HG02798 (cell line): ENCODE data around the gene CXCR5.
"Not testable (repeated sequence)": the region's sequence is repeated elsewhere in the genome, so short reads cannot be mapped to it uniquely, and the experiment has no call there.

Source experiments
- ATAC-seq: cut with Tn5 transposase; IDR thresholded peaks from one replicate; pipeline ENCODE4 v1.9.1; 2021; ENCODE audit warnings: mild to moderate bottlenecking; ENCODE audit not compliant: unreplicated experiment, poor library complexity

Gene CXCR5

DNA sequence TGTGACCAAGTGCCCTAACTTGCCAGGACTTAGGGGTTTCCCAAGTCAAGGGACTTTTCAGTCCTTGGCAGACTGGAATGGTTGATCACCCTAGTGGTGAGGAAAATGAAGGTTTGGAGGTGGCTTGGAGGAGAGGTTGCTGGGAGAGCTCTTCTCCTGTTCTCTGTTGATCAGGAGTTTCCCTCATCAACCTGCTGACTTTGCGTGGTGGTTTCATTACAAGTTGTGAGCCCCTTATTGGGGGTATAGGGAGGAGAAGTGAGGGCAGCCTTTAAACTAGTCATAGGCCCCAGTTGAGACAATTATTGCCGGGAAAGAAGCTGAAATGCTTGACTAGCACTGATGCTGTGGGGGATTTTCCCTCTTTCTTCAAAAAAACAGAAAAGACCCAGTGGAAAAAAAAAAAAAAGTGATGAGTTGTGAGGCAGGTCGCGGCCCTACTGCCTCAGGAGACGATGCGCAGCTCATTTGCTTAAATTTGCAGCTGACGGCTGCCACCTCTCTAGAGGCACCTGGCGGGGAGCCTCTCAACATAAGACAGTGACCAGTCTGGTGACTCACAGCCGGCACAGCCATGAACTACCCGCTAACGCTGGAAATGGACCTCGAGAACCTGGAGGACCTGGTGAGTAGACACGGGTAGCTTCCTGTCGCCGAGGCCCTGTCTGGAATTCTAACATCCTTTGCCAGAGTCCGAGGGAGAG, at the start of gene CXCR5:
Gene CXCR5 (plus strand): TSS at position 525 of the 704 bp plus-strand sequence. CDS start 50 bp downstream, at position 575.
- ATAC-seq, result peak; percentile 77

DNA sequence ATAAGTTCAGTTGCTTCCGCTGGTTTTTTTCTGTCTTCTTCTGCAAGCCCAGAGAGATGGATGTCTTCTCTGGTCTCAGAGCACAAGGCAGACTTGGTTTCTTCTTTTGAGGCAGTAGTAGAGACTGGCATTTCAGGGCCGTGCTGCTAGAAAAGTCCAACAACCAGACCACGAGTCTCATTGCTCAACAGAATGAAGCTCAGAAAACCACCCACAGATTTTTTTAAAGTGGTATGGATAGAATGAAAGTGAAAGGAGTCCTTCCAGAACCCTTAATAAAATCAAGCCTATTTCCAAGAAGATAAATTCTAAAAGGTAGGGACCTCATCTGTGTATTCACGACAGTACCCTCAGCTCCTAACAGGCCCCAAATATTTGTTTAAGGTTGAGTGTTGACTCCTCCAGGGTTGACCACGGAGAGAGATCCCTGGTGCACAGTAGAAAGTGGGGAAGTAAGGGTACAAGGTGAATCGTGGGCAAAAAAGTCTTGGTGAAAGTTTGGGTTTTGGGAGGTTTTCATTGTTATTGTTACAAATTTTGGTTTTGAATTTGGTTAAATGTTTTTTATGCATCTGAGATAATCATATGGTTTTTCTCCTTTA, 49.2 kb upstream of the CXCR5 start:
- no peak for ATAC-seq

DNA sequence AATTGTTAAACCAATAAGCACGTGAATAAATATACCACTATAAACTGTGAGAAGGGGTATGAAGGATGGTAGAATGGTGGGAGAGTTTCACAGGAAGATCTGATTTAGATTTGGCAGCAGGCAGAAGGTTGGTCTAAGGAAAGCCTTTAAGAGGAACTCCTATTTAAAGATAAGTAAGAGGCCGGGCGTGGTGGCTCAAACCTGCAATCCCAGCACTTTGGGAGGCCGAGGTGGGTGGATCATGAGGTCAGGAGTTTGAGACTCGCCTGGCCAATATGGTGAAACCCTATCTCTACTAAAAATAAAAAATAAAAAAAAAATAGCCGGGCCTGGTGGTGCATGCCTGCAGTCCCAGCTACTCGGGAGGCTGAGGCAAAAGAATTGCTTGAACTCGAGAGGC, 45.8 kb upstream of the CXCR5 start:
- ATAC-seq, result no peak

DNA sequence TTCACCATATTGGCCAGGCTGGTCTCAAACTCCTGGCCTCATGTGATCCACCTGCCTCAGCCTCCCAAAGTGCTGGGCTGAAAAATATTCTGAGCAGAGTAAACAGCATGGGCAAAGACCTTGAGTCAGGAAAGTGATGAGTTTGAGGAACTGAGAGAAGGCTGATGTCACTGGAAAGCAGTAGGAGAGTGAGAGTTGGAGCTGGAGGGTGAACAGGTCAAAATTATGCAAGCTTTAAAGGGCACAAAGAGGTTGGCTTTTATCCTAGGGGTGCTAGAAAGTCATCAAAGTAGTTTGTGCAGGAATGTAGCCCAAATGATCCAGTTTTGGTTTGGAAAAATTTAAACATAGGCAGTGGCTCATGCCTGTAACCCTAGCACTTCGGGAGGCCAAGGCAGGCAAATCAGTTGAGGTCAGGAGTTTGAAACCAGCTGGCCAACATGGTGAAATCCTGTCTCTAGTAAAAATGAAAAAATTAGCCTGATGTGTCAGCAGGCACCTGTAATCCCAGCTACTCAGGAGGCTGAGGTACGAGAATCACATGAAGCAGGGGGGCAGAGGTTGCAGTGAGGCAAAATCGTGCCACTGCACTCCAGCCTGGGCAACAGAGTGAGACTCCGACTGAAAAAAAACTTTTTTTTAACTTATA, 44.7 kb upstream of the CXCR5 start:
- peak; percentile 74 for ATAC-seq

GRCh38 chr11:118841469-118842242, 42.0 kb upstream of the CXCR5 start:
- ATAC-seq, result peak; percentile 50

DNA sequence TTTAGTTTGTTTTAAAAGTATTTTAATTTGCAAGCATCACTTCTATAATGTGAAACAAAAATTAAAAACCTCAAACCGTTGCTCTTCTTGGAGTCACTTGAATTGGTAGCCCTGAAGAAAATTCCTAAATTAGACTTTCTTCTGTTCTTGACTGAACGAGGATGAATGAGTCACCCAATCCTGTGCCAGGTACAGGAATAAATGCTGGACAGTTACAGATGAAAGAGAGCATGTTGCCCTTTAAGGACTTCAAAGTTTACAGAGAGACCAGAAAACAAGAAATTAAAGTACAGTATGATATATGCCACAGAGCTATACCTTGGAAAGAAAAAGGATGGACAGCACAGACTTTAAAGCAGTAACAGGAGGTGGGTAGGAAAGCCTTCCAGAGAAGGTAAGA, 41.3 kb upstream of the CXCR5 start:
- no peak for ATAC-seq

- ATAC-seq, result not testable (repeated sequence)
Observed at GRCh38 chr11:118842843-118843242, 40.8 kb upstream of the CXCR5 start.

DNA sequence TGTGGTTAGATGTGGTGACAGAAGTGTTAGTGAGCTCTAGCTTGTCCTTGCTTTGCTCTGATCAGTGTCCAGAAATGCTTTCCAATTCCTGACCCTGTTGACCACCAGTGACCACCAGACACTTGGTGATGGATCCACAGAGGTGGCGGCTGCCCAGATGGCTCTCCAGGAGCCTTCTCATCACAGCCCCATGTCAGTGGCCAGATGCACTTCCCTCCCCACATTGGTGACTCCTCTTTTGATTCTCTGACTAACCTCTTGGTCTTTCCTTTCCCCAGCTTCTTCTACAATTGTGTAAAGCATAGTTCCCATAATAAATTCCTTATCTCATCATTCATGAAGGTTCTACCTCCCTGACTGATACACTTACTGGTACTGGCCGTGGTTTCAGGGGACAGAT, 40.1 kb upstream of the CXCR5 start:
- no peak for ATAC-seq

- no peak for ATAC-seq
Observed at GRCh38 chr11:118845369-118845768, 38.3 kb upstream of the CXCR5 start.

GRCh38 chr11:118846181-118846935, 37.3 kb upstream of the CXCR5 start:
- ATAC-seq, result no peak

DNA sequence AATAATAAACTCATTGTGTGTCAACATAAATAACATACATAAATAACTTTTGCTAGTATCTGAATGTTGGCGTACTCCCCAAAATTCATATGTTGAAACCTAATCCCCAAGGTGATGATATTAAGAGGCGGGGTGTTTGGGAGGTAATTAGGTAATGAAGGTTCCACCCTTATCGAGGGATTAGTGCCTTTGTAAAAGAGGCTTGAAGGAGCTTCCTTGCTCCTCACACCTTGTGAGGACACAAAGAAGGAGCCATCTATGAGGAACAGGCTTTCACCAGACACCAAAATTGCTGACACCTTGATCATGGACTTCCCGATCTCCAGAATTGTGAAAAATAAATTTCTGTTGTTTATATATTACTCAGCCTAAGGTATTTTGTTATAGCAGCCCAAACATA, 33.9 kb upstream of the CXCR5 start:
- ATAC-seq, result no peak

DNA sequence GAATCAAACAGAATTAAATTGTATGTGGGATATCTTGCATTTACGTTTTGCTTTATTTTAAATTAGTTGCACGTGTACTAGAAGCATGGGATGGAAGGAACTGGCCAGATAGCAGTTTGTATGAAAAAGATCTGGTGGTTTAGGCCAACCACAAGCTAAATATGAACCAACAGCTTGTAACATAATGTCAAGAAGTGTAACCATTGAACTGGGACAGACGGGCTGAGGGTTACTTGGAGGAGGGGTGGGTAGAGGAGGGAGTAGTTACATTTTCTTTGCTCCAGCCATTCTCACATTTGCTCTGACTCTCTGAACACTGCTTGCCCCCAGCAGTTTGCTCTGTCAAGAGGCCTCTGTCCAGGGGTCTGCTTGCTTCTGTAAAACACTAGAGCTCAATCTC, 31.7 kb upstream of the CXCR5 start:
- ATAC-seq, result peak; percentile 64

DNA sequence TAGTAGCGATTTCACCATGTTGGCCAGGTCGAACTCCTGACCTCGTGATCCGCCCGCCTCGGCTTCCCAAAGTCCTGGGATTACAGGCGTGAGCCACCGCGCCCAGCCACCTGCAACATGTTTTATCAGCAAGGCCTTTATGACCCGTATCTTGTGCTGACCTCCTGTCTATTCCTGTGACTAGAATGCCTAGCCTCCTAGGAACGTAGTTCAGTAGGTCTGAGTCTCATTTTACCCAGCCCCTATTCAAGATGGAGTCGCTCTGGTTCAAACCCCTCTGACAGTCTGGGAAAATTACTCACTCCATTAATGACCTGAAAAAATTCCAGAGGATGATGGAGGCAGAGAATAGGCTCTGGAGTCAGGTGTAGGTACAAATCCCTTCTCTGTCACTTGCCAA, 30.0 kb upstream of the CXCR5 start:
- no peak for ATAC-seq

DNA sequence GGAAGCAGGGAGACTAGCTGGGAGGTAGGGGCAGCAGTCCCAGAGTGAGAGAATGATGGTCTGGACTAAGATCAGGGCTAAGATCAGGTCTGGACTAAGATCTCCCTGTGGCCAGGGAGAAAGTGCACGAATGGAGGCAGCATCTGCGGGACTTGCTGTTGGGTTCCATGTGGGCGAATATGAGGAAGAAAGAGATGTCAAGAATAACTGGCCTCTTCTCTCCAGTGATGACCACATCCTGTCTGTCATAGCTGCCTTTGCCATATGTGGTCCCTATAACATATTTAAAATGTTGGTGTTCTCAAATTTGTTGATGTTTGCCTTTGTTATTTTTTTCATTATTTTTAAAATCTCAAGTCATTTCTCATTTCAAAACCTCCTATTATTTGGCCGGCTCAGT, 27.4 kb upstream of the CXCR5 start:
- ATAC-seq, result no peak

DNA sequence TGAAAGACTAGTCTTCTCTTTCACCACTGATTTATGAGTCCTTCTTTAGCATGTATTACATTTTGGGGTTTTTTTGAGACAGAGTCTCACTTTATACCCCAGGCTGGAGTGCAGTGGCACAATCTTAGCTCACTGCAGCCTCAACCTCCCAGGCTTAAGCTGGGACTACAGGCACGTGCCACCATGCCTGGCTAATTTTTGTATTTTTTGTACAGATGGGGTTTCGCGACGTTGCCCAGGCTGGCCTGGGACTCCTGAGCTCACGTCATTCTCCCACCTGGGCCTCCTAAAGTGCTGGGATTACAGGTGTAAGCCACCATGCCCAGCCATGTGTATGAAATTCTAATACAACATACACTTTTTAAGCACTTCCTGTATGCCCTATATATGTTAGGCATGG, 26.3 kb upstream of the CXCR5 start:
- no peak for ATAC-seq

GRCh38 chr11:118859973-118860372, 23.7 kb upstream of the CXCR5 start:
- ATAC-seq, result no peak

DNA sequence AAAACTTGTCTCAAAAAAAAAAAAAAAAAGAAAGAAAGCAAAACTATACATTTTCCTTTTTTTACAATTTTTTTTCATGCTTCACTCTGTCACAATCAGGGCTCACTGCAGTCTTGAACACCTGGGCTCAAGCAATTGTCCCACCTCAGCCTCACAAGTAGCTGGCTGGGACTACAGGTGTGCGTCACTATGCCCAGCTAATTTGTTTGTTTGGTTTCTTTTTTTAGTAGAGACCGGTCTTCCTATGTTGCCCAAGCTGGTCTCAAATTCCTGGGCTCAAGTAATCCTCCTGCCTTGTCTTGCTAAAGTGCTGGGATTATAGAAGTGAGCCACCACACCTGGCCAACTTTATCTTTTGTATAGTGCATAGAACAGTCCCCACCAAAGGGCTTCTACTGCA, 15.0 kb upstream of the CXCR5 start:
- no peak for ATAC-seq

GRCh38 chr11:118870396-118871343, 13.0 kb upstream of the CXCR5 start:
- ATAC-seq, result peak; percentile 53

- peak; percentile 43 for ATAC-seq
Observed at GRCh38 chr11:118872403-118872821, 11.3 kb upstream of the CXCR5 start.
